Measurements from ENCODE around the gene WDR18.

DNA sequence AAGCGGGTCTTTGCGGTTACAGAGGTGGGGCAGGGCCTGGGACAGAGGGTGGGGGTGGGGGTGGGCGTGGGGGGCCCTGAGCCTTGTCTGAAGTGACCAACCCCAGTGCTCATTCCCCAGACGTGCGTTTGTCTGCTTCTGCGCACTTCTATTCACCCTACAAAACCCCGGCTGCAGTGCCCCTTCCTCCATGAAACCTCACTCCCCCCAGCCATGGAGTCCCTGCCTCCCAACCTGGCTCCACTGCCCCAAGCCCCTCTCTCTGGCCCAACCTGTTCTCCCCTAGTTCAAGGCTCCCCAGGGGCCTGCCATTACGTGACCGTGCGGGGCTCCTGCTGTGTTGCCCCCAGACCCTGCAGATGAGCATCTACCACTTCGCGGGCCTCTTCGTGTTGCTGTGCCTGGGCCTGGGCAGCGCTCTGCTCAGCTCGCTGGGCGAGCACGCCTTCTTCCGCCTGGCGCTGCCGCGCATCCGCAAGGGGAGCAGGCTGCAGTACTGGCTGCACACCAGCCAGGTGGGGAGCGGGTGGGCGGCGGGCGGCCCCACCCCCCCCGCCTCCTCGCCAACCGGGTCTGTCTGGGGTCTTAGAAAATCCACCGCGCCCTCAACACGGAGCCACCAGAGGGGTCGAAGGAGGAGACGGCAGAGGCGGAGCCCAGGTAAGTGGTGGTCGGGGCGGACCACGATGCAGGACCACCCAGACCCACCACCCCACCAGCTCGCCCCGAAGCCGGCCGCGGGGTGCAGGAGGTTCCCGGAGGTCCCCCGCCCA, 24.3 kb downstream of the WDR18 start:
- TF ChIP-seq POLR2A (IDR thresholded peaks at IDR 0.05; ENCODE audit: borderline replicate concordance, extremely low read depth, insufficient read depth, insufficient read length) (no peak), SIN3A (IDR thresholded peaks at IDR 0.05; ENCODE audit: low read depth) (no peak), SRF (IDR thresholded peaks at IDR 0.05; ENCODE audit: low read depth) (no peak)
- TF ChIP-seq, protein P1, sequence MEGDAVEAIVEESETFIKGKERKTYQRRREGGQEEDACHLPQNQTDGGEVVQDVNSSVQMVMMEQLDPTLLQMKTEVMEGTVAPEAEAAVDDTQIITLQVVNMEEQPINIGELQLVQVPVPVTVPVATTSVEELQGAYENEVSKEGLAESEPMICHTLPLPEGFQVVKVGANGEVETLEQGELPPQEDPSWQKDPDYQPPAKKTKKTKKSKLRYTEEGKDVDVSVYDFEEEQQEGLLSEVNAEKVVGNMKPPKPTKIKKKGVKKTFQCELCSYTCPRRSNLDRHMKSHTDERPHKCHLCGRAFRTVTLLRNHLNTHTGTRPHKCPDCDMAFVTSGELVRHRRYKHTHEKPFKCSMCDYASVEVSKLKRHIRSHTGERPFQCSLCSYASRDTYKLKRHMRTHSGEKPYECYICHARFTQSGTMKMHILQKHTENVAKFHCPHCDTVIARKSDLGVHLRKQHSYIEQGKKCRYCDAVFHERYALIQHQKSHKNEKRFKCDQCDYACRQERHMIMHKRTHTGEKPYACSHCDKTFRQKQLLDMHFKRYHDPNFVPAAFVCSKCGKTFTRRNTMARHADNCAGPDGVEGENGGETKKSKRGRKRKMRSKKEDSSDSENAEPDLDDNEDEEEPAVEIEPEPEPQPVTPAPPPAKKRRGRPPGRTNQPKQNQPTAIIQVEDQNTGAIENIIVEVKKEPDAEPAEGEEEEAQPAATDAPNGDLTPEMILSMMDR (IDR thresholded peaks at IDR 0.05 in 2 of 3, conservative IDR thresholded peaks at IDR 0.05 in 1 of 3; ENCODE audit: borderline replicate concordance in 1 of 3, insufficient read depth in 1 of 3, low read depth in 2 of 3, low read length in 2 of 3) = no peak

All from HCT116 (cell line).